HG02885 (cell line): Measurements from ENCODE around the gene RSPH6A.
A peak's percentile ranks its signal among the peaks of the same experiment; 100 is the strongest.

Source experiments
- ATAC-seq: cut with Tn5 transposase; IDR thresholded peaks from one replicate; pipeline ENCODE4 v1.9.1; 2021; ENCODE audit warnings: mild to moderate bottlenecking; ENCODE audit not compliant: unreplicated experiment, poor library complexity

The RSPH6A gene

GRCh38 chr19:45782162-45782691 lies 32.9 kb downstream of the RSPH6A start, which contains the start of gene DMPK:
TSS of gene DMPK (minus strand) at chr19:45782490. CDS start at chr19:45782352, 138 bp downstream.
- no peak for ATAC-seq

DNA sequence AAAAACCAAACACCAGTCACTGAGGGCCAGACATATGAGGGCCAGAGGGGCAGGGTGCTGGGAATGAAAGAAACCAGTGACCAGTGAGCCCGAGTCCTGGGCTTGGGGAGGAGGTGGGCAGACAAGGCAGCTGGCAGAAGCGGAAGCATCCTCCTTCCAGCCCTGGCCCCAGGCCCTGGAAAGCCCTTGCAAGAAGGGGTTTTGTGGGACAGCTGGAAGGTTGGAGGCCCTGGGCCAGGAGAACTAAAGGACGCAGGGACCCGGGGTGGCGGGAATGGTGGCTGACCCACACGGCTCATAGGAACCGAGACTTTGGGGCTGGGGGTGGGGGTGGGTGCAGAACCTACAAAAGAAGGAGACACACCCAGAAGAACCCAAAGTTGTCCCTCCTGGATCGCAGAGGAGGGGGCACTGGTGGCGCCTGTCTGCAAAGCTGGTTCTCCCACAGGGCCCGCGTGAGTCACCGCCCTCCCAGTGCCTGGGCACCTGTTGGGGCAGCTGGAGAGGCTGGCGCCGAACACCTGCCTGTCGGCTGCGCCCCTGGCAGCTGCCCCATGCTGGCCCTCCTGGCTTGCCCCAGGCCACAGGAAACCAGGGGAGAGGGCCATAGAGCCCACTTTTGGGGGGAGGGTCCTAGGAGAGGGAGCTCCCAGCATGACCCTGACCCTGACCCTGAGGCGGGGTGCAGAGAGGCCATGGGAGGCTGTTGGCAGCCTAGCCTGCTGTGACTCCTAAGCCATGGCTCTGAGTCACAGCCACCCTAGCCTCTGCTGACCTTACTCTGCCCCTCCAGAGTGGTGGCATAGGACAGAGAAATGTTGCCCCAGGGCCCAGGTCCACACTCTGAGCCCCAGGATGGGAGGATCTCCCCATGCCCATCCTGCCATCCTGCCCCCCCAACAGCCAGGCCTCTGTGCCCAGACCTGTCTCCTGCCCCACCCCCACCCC lies 33.6 kb downstream of the RSPH6A start:
- no peak for ATAC-seq

DNA sequence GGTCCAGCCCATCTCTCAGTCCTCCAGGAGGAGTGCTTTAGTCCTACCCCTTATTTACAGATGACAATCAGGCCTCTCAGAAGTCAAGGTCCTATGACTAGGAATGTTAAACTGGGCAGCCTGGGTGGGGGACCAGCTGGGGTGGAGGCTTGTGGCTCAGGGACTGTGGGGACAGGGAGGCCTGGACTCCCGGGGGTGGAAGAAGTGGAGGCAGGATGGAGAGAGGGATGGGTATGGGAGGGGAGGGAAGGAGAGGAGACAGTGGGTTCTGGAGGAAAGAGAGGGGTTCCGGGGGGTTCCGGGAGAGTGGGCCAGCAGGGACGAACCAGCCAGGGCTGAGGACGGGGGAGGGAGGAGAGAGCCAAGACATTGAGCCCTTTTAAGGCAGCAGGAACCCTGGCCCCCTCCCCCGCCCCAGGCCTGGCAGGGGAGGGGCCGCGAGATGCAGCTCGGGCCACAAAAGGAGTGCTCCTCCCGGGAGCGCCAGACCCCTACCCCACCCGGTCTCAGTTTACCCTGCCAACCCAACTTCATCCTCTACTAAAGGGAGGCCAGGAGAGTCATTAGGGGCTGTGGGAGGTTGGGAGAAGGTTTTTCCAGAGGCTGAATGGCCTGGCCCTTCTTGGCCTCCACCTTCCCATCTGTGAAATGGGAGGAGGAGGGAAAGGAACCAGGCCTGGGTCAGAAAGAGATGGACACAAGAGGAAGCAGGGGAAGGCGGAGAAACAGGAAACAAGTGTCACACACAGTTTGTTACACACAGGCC lies 34.5 kb downstream of the RSPH6A start:
- ATAC-seq, result no peak

DNA sequence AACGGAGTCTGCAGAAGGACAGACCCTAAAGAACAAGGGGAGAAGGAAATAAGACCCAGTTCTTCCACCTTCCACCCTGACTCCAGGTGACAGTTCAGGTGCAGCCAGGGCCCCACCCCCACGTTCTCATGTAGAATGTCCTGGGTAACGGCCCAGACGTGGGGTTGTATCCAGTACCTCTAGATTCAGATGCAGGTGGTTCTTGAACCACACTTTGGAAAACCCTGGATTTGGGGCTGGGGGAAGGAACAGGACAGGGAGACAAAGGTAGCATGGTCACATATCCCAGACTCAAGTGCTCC lies 35.0 kb downstream of the RSPH6A start:
- no peak for ATAC-seq

GRCh38 chr19:45779231-45780145 lies 35.6 kb downstream of the RSPH6A start:
- ATAC-seq, result peak; percentile 86

DNA sequence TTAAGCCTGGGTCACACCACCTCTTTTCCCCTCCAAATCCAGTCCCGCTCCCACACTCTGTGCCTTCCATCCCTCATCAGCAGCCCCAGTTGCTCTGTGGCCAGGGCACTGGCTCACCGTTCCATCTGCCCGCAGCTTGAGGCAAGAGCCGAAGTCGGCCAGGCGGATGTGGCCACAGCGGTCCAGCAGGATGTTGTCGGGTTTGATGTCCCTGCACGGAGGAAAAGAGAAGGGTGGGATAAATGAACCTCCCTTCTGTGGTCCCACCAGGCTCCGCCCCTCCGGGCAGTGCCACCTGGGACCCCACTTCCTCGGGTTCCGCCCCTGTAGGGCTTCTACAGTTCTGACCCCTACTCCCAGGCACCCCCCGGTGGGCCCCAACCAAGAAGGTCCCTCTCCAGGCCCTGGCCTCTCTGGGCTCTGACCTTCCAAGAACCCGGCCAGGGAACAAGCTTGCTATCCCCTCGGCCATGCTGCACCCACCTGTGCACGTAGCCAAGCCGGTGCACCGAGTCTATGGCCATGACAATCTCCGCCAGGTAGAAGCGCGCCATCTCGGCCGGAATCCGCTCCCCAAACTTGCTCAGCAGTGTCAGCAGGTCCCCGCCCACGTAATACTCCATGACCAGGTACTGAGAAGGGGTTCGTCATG lies 37.0 kb downstream of the RSPH6A start:
- ATAC-seq, result no peak

- ATAC-seq, result no peak
These were observed 37.6 kb downstream of the RSPH6A start for GRCh38 chr19:45777395-45777961.

- no peak for ATAC-seq
These were observed 40.3 kb downstream of the RSPH6A start for GRCh38 chr19:45774765-45775164.

DNA sequence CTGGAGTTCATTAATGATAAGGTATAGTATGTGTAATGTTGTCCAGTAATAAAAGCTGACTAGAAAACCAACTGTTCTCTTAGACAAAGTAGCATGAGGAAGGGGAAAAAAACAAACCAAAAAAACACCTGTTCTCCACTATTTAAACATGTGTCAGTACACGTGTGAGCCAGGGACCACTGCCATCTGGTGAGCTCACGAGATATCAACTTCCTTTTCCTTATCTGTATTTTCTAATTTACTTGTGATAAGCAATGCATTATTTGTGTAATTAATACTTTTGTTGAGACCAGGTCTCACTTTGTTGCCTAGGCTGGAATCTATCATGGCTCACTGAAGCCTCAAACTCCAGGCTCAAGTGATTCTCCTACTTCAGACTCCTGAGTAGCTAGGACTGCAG lies 41.7 kb downstream of the RSPH6A start:
- no peak for ATAC-seq

DNA sequence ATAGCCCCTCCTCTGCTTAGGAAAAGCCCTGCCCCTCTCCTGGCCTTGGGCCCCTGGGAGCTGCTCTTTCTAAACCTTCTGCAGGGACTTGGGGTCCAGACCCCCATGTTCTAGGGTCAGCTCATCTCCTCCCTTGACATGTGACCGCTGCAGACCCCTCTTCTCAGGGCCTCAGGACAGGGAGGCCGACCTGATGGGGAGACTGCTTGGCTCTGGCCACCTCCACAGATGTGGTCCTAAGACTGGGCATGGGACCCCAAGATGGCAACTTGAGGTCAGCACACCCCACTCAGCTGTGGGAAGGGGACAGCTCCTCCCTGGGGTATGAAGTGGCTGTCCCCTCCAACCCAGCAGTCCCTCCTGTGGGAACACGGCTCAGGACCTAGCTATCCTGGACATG lies 42.2 kb downstream of the RSPH6A start:
- ATAC-seq, result no peak

DNA sequence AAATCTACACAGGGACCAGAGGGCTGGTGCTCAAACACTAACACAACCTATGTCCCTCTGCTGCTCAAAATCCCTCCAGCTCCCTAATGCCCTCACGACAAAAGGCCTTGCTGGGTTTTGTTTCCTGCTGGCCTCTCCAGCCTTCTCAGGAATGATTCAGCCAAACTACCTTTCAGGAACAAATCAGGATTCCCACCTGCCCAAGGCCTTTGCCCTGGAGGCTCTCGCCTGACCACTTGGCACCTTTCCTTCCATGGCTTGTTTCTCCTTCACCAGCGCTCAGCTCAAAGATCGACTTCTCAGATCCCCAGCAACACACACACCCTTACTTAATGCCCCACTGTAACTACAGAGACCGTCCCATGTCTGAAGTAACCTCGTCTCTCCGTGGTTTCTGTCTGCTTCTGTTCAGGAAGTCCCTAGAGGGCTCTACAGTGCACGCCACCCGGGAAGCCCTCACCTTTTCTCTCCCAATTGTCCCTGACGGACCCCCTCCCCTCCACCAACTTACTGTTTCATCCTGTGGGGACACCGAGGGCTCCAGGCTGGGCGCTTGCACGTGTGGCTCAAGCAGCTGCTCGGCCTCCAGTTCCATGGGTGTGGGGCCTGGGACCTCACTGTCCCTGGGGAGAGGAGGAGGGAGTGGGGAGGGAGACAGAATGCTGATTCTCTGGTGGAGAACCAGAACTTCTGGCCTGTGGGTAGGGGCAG lies 42.8 kb downstream of the RSPH6A start:
- ATAC-seq, result no peak

GRCh38 chr19:45771311-45771933 lies 43.7 kb downstream of the RSPH6A start:
- no peak for ATAC-seq

- peak; percentile 57 for ATAC-seq
These were observed 44.7 kb downstream of the RSPH6A start for GRCh38 chr19:45770192-45771101.

- no peak for ATAC-seq
These were observed 45.3 kb downstream of the RSPH6A start for GRCh38 chr19:45769821-45770191.

DNA sequence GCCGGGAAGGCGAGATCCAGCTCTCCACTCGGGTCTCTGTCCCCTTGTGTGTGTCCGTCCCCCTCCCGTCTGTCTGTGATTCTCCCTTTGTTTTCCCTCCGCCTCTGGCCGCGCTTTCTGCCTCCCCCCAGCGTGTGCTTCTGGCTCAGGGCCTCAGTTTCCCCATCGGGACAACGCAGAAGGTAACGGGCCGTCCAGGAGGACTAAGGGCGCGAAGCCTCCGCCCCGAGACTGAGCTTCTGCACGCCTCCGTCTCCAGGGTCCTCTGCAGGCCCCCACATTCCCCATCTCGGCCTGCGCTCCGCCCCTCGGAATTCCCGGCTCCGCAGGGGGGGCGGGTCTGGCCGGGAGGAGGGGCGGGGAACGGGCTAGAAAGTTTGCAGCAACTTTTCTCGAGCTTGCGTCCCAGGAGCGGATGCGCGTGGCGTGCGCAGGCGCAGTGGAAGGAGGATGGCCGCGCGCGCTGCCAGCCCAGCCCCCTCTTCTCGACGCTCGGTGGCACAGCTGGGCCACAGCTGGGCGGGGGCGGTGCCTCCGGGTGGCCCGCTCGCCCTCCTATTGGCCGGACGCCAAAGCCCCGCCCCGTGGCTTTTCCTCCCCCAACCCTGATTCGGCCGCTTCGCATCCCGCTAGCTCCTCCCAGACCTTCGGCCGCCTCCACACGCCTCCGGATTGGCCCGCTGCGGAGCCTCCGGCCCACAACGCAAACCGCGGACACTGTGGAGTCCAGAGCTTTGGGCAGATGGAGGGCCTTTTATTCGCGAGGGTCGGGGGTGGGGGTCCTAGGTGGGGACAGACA lies 45.9 kb downstream of the RSPH6A start, which contains the start of gene SIX5:
TSS of gene SIX5 (minus strand) at position 269 of the 799 bp plus-strand sequence. CDS start 408 bp downstream, outside the sequence.
- ATAC-seq, result peak; percentile 65

- ATAC-seq, result no peak
These were observed 46.5 kb downstream of the RSPH6A start for GRCh38 chr19:45768655-45768983.
